Stimulated activated CD8-positive, alpha-beta memory T cell treated with anti-CD3 and anti-CD28 coated beads, Interleukin-15, amount 100 ng/mL, for 4 hours (primary cell): ENCODE results near the gene ROGDI.

ENCODE experiments used
- DNase-seq, 2 donors: peaks; one replicate each; pipeline ENCODE4 v3.0.0-alpha.2; 2020; ENCODE audit warnings: low read depth in 2 of 2

Gene ROGDI, protein sequence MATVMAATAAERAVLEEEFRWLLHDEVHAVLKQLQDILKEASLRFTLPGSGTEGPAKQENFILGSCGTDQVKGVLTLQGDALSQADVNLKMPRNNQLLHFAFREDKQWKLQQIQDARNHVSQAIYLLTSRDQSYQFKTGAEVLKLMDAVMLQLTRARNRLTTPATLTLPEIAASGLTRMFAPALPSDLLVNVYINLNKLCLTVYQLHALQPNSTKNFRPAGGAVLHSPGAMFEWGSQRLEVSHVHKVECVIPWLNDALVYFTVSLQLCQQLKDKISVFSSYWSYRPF

DNA sequence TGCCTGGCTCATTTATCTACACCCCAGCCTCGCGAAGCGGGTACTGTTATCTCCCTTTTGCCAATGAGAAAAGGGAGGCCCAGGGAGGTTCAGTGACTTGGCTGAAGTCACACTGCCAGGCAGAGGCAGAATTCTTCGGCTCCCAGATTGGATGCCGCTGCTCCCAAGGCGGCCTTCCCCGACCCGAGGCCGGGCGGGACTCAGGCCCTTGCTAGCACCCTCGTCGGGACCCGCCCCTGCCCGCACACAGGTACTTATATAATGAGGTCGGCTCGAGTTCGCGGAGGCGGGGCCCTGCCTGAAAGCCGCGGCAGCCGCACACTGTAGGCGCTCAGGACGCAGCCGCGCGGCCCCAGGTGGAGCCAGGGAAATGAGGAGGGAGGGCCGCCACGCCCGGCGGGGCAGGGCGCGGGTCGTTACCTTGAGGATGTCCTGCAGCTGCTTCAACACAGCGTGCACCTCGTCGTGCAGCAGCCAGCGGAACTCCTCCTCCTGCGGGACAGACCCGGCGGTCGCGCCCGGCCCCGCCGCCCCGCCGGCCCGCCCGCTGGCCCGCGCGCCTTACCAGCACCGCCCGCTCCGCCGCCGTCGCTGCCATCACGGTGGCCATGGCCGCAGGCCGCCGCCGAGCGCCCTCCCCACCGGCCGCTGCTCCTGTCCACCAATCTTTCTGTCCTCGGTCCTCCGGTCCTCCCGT, at the start of gene ROGDI:
Gene ROGDI, minus strand, starts transcription at position 672 of the 697 bp plus-strand sequence. Its CDS starts 62 bp downstream, at position 610.
- DNase-seq: peak; percentile 41 to 54

DNA sequence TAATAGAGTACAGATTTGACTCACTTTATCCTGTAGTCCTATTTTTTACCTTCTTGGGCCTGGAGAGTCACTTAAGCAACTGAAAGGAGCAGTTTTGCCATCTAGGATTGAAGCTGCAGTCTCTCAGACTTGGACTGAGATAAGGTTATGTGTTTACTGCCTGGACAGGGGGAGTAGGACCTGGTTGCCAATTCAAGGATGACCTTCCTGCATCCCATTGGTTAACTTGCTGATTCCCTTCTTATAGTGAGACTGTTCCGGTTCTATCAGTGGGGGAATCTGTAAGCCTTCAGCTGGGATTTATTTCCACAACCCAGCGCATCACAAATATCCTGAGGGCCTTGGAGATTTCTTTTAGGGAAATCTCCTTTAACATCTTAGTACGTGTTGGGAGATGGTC, 47.8 kb upstream of the ROGDI start:
- no peak for DNase-seq

DNA sequence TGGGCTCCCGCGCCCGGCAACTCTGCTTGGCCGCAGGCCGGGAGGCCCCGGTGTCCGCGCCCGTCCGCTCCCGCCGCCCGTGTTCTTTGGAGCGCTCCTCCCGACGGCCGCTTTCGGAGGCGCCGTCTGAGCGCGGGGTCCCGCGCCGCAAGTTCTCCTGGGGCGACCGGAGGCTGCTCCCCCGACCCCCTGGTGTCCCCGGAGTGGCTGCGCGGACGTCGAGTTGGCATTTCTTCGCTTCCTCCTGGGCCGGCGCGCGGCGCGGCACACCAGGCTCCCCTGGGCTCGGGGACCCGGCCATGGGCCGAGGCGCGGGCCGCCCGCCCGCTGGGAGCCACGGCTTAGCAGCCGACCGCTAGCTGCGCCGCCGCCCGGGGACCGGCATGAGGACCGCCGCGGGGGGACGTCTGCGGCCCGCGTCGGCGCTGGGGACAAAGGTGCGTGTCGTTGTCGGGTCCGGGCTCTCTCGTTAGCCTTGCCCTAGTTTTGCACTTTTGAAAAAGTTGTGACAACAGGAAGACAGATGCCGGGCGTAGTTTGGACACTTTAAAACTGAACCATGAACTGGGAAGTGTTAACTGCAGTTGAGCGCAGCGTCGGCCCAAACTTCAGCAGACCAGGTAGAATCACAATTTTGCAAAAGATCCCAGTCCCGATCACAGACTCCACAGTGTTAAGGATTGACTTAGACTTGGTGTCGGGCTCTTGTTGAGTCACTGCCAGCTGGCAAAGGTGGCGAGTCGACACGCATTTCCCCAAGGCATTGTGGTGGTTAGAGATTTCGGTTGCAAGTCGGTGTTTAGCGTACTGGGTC, 45.5 kb upstream of the ROGDI start:
- peak in 1 of 2 donors; percentile 10 for DNase-seq

DNA sequence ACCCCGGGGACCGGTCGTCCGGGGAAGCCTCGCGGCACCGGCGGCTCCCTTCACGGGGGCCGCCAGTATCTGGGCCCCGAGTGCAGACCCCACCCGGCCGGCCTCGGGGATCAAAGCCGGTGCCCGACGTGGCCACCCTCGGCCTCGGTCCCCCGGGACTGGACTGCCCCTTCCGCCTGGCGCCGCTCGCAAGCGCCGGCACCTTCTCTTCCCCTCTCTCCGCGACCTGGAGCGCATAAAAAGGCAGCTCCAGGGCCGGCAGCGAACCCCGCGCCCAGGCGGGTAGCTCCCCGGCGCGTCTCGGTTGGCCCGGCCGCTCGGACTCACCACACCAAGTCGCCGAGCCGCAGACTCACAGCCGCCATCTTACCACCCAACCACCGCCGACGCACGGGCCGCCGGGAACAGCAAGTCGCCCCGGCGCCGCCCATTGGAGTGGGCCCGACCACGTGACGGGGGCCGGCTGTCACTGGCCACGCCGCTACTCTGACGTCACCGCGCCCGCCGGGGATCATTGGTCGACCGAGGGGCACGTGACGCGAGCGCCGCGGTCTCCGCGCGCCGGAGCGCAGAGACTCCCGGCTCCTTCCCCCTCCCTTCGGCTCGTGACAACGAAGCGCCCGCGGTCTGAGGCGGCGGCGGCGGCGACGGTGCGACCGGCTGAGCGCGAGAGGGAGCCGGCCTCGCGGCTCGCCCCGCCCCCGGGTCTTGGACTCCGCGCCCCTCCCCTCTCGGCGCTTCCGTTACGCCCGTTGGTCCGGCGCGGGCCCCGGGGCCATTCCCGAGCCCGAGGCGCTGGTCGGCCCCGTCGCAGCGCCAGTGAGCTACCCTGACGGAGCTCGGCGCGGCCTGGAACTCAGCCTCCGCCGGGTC, 44.7 kb upstream of the ROGDI start, which contains the start of the genes GLYR1 and UBN1:
Gene GLYR1, minus strand, starts transcription at position 388 of the 873 bp plus-strand sequence. Its CDS starts 23 bp downstream, at position 365.
Gene UBN1, plus strand, starts transcription at position 581 of the 873 bp plus-strand sequence. CDS start 5,437 bp downstream, outside the sequence.
- DNase-seq: peak; percentile 98 to 100

DNA sequence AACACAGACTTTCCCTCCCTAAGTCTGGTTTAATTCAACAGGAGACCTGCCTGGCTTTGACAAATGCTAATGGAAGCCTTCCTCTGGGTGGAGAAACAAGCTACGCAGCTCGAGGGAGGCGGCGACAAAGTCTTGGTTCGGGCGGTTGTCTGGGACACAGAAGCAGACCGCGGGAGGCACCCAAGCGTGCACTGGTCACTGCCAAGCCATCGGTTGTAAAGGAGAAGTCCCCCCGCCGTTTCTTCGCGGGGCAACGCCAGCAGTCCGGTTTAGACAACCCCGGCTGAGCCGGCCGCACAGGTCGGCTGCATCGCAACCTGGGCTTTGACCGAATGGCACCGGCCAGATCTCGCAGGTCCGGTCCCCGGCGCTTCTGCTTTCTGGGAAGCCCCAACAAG, 44.1 kb upstream of the ROGDI start:
- DNase-seq: peak in 1 of 2 donors; percentile 2

DNA sequence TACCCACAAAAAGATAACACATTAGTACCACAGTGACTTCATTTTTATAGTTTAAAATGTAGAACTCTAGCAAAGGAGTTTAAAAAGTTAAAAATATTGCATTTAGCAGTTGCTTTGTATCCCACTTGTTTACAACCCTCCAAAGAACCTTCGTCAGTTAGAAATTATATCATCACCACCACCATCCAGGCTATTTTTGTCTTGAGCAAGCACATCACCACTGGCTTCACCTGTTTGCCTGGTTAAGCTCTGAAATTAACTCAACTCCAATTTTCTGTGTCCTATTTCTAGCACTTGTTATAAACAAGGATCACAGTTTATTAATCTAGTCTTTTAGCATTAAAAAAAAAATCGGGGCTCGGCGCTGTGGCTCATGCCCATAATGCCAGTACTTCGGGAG, 38.6 kb upstream of the ROGDI start:
- DNase-seq: no peak

DNA sequence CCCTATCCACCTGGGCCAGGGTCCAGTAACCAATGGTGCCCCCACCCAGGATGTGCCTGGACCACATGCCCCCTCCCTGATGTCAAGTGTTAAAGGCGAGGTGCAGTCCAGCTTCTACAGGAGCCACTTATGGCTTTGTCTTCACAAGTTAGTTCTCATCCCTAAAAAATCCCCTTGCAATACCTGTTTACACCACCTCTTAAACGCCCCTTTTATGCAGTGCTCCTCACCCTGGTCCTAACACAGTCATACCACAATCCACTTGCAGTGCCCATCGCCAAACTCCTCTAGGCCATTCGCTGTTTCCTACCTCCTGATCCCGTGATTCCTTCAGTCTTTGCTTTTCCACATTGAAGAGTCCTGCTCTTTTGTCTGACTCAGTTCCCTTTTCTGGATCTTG, 37.5 kb upstream of the ROGDI start:
- no peak for DNase-seq

DNA sequence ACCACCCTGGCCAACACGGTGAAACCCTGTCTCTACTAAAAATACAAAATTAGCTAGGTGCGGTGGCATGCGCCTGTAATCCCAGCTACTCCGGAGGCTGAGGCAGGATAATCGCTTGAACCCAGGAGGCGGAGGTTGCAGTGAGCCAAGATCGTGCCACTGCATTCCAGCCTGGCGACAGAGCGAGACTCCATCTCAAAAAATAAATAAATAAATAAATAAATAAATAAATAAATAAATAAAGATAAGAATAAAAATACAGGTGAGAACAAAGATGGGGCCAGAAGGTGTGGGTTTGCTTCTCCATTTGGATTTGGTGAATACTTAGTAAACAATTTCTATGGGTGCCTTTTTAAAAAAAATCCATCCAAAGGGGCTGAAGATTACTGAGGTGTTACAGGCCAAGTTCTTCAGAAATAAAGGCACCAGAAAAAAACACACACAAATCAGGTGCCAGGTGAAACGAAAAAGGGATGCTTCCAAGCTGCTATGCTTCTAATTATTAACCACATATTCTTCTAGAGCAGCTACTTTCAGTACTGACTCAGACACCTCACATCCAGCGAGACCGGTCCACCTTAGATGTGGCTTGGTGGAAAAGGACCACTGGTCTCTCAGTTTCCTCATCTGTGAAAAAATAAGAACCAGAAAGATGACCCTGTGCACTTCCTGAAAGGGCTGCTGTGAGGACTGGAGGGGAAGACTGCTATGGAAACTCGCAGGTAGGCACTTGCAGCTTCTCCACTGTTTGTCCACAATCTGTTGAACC, 35.5 kb upstream of the ROGDI start:
- DNase-seq: no peak

DNA sequence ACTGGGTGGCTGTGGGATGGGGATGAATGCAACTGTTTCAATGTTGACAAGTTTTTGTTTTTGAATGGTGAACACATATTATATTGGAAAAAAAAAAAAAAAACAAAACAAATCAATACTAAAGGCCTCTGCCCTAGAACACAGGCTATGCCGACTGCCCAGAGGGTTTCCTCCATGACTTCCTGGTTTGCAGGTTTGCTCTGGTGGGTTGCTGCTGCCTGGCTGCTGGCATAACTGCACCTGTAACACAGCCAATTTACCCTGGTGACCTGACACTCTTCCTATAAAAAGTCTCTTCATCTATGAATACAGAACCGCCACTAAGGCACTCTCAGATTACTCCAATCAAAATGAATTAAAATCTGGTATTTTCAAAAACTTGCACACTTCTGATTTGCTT, 34.3 kb upstream of the ROGDI start:
- no peak for DNase-seq

DNA sequence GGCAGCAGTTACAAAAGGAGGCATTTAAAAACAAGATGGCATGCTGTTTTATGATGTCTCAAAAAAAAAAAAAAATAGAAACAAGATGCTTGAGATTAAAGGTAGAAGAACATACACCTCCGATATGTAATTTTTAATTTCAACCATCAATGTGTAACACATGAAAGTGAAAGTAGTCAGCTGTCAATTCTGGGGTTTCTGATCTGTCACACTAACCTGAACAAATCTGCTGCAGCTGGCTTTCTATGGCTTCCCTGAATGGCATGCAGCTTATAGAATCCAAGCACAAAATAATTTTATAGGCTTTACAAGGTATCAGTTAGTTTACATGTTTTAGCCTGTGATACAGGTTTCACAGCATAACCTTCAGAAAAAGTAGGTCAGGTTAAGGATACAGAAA, 31.2 kb upstream of the ROGDI start:
- DNase-seq: no peak

DNA sequence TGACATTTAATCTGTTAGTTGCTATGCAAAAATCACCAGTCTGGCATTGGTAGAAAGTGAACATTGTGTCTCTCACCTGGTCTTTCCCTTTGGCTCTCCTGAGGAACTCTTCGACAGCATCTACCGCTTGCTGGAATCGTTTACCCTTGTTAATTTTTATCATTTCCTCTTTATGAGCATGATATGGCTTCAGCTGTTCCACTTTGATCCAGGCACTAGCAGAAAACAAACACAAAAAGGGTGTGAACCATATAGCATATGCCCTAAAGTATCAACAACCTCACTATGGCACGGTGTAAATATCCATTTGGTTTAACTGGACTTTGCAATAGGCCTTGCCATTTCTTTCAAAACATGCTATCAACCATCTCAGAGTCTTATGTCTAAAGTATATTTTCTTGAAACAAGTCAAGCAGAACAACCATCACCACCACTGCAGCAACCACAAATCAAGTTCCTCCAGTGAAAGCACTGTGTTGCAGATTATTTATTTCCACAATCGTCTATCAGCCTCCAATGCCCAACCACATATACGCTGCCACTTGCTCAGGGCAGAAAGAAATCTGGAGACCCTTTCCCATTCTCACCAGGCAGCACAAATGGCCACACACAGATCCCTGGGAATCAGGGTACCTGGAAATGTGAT, 30.4 kb upstream of the ROGDI start:
- no peak for DNase-seq

DNA sequence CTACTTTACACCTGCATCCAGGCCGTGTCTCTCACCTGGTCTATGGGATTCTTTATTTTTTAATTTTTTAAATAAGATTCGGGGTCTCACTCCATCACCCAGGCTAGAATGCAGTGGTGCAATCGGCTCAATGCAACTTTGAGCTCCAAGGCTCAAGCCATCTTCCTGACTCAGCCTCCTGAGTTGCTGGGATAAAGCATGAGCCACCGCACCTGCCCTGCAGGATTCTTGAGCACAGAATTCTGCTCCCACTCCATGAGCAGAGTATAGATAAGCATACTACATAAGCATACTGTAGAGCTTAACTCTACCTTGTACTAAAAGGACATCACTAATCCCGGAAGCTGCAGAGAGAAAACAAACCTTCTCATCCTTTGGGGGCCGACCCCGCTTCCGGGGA, 29.2 kb upstream of the ROGDI start:
- DNase-seq: no peak

DNA sequence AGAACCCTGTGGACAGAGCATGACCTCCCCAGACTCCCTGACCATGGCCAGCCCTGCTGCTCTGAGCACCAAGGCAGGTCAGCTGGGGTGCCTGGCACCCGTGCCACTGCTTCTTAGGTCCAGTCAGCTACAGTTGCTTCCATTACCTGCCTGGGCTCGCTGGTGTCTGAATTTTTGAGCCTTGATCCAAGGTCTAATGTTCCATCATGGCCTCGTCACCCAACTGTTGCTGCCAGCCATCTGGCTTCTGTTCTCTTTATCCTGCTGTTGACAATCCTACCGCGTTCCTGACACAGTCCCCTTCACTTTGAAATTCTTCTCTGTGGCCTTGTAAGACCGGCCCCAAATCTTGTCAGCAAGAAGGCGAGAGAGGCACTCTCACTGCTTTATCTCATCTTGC, 28.0 kb upstream of the ROGDI start:
- no peak for DNase-seq

DNA sequence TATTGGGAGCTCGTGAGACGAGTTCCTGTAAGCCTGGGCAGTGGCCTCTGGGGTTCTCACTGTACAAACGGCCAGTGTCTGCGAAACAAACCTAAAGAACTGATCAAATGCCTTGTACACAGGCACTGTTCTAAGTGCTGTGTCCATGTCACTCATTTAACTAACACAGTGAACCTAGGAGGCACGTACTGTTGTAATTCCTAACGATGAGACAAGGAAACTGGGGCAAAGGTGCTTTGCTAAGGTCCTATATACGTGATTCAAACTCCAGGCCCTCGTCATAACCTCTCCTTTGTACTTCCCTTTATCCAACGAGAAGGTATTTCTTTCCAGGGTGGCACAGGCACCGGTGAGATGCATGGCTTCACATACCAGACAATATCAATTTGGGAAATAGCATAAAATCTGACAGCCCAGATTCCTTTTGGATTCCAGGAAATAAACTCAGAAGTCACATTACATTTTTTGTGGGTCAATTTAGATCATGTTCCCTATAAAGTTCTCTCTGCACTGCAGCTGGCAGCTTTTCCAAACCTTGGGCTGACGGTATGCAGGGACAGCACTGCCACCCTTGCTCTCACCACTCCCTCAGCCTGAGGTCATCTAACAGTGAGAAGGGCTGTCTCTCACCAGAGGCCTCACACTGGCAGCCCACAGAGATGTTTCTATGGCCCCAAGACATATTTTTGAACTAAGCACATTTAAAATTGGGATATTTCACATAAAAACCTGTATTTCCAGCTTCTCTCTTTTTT, 26.3 kb upstream of the ROGDI start:
- DNase-seq: no peak

DNA sequence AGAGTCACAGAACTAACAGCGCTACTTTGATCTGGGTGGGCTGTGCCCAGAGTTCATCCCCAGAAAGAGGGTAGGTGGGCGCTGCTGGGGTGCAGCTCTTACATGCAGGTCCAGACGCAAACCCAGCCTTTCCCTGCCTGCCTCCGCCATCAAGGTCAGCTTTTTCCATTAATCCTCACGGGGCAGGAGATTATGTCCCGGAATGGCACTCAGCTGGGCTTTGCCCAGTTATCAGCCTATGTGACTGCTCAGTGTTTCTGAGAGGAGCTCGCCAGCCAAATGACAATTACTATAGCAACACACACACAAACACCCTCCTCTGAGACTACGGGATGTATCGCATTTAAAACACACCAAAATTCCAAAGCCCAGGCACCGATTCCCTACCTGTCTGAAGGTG, 24.5 kb upstream of the ROGDI start:
- no peak for DNase-seq

DNA sequence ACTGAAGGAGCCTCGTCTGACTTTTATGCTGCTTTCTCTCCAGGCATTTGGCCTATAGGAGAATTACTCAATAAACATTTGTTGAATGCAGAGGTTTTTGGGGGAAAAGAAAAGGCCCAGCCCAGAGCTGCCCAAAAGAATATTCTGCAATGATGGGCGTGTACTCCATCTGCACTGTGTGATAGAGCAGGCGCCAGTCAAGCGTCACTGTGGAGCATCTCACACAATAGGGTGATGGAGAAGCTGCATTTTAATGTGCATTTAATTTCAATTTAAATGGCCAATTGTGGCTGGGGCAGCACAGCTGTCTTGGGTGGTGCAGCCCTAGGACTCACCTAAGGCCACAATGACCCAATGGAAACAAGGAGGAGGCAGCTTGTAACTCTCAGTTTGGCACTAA, 24.1 kb upstream of the ROGDI start:
- no peak for DNase-seq

DNA sequence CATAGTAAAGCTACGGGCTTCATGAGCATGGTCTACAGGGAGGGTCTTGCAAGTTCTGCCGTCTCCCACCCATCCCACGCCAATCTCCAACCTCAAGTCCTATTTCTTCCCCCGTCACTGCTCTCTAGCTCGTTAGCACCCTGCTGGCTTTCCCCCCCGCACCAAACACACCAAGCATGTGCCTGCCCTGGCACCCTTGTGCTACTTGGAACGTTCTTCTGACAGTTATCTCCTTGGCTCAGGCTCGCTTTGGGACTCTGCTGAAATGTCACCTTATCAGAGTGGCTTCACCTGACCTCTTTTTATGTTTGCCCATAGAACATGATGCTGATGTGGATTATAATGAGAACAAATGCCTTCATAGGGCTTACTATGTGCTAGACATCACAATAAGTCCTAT, 22.8 kb upstream of the ROGDI start:
- DNase-seq: no peak

DNA sequence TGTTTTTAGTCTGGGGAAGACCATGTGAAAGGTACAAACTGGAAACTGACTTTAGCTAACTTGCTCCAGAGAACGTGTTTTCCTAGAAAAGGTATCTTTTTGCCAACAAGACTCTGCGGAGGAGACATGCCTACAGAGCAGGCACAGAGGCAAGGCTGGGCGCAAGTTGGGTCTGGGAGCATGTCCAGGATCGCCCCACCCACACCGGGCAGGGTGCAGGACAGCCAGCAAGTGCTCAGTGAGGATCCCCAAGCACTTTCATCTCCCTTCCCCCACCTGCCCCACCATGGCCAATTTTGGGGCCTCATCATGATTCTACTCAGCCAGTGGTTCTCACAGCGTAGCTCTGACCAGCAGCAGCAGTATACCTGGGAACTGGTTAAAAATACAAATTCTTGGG, 18.2 kb upstream of the ROGDI start:
- DNase-seq: no peak

DNA sequence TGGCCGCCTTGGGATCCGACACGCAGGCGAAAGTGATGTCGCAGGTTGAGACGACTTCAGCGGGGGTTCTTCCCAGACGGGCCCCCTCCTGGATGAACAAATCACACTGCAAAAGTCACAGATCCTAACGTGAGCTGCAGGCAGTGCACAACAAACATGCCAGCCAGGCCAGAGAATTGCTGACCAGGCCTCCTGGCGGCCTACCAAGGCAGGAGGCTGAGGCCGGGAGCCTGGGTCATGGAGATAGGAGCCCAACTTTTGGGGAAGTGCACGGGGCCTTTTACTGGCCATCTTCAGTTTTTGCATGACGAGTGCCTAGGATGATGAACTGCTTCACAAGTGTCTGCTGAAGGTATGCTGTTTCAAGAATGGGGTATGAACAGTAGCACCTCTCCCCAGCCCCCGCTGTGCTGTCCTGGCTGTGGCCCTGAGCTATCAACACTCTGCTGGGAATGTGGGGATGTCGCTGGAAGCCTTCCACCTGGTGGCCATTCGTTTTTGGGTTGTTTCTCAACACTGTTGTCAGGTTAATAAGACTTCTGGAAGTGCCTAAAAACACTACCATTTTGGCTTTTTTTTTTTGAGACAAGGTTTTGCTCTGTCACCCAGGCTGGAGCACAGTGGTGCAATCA, 12.2 kb upstream of the ROGDI start:
- no peak for DNase-seq
